IMR-90 (cell line): Measurements from ENCODE around the gene CDC45. TPM values are rescaled to one million over a fixed set of nuclear protein-coding genes. Genes with fewer than 3 reads are reported as not detected.

Experiments used
- ATAC-seq: fragments of 200-7000 bp; cut with Tn5 transposase; 2 replicates; pipeline ENCODE4 v1.9.1; 2020; ENCODE audit warnings: low read depth, mild to moderate bottlenecking, moderate library complexity
- BruUV-seq: library from RNA; stranded (reverse); fragments of 400-500 nt; replicated peaks from 2 replicates; lab custom pipeline; 2021; lab: Mats Ljungman, UMichigan
- CTCF ChIA-PET: fragments of 300-600 bp; formaldehyde crosslinking; extraction: SDS; loops from one replicate; lab custom pipeline; 2021; ENCODE audit warnings: antibody characterized with exemption; lab: Yijun Ruan, JAX
- POLR2A ChIA-PET: fragments of 300-600 bp; sonication (Branson Sonifier 250); formaldehyde crosslinking; loops from one replicate; lab custom pipeline; 2022; ENCODE audit warnings: antibody characterized with exemption; ENCODE audit not compliant: unreplicated experiment; lab: Charles Lee
- DNase-seq: peaks from one replicate; pipeline ENCODE4 v3.0.0; 2013
- H2AFZ ChIP-seq: replicated peaks from 2 replicates; pipeline ENCODE3; 2013; ENCODE audit warnings: low read length, mild to moderate bottlenecking; ENCODE audit not compliant: poor library complexity
- H2AK5ac ChIP-seq: 2 replicates; pipeline ENCODE4 v1.6.1; 2013; ENCODE audit warnings: low read depth, low read length, inconsistent platforms
- H2AK9ac ChIP-seq: replicated peaks from 2 replicates; pipeline ENCODE3; 2013; ENCODE audit warnings: mild to moderate bottlenecking, low read depth, low read length, moderate library complexity; ENCODE audit not compliant: poor library complexity
- H2BK120ac ChIP-seq: 2 replicates; pipeline ENCODE4 v1.6.1; 2013; ENCODE audit warnings: low read depth, low read length, inconsistent platforms
- H2BK15ac ChIP-seq: 3 replicates; pipeline ENCODE4 v1.6.1; 2013; ENCODE audit warnings: low read depth, low read length, inconsistent platforms
- H2BK20ac ChIP-seq: 2 replicates; pipeline ENCODE4 v1.6.1; 2013; ENCODE audit warnings: low read depth, mild to moderate bottlenecking, inconsistent platforms, low read length, moderate library complexity
- H2BK5ac ChIP-seq: 2 replicates; pipeline ENCODE4 v1.6.1; 2013; ENCODE audit warnings: mild to moderate bottlenecking, low read depth, low read length, inconsistent platforms; ENCODE audit not compliant: poor library complexity, severe bottlenecking
- H3K14ac ChIP-seq: replicated peaks from 2 replicates; pipeline ENCODE4 v1.6.1; 2013; ENCODE audit warnings: low read depth, low read length, inconsistent platforms
- H3K18ac ChIP-seq: 2 replicates; pipeline ENCODE4 v1.6.1; 2013; ENCODE audit warnings: low read depth, low read length, control low read depth
- H3K23ac ChIP-seq: 2 replicates; pipeline ENCODE4 v1.6.1; 2013; ENCODE audit warnings: low read depth, low read length, inconsistent platforms
- H3K27ac ChIP-seq: 2 replicates; pipeline ENCODE4 v1.5.1; 2013; ENCODE audit warnings: mild to moderate bottlenecking, control low read depth, low read length; ENCODE audit not compliant: insufficient read depth
- H3K27me3 ChIP-seq: 2 replicates; pipeline ENCODE4 v1.6.1; 2013; ENCODE audit warnings: low read length; ENCODE audit not compliant: control insufficient read depth, insufficient read depth
- H3K36me3 ChIP-seq: 2 replicates; pipeline ENCODE4 v1.6.1; 2013; ENCODE audit warnings: low read length, mixed read lengths; ENCODE audit not compliant: control insufficient read depth, insufficient read depth
- H3K4ac ChIP-seq: 2 replicates; pipeline ENCODE4 v1.6.1; 2013; ENCODE audit warnings: low read depth, low read length, inconsistent platforms
- H3K4me1 ChIP-seq: 2 replicates; pipeline ENCODE4 v1.6.1; 2013; ENCODE audit warnings: low read length, mixed read lengths; ENCODE audit not compliant: control insufficient read depth, insufficient read depth
- H3K4me2 ChIP-seq: 2 replicates; pipeline ENCODE4 v1.6.1; 2013; ENCODE audit warnings: low read depth, mild to moderate bottlenecking, control low read depth, low read length, moderate library complexity
- H3K4me3 ChIP-seq: 2 replicates; pipeline ENCODE4 v1.5.1; 2013; ENCODE audit warnings: low read depth, mild to moderate bottlenecking, control low read depth, low read length, moderate library complexity; ENCODE audit not compliant: insufficient read depth
- H3K56ac ChIP-seq: 2 replicates; pipeline ENCODE4 v1.6.1; 2013; ENCODE audit warnings: low read length, inconsistent platforms; ENCODE audit not compliant: insufficient read depth; ENCODE audit errors: extremely low read depth
- H3K79me1 ChIP-seq, 2 experiments: 2 replicates each; pipeline ENCODE4 v1.6.1; 2013; ENCODE audit warnings: low read length in 2 of 2, inconsistent platforms in 1 of 2, low read depth in 1 of 2
- H3K9ac ChIP-seq: 2 replicates; pipeline ENCODE4 v1.6.1; 2013; ENCODE audit warnings: low read depth, low read length, control low read depth
- H3K9me1 ChIP-seq: 2 replicates; pipeline ENCODE4 v1.6.1; 2013; ENCODE audit warnings: low read length, inconsistent platforms; ENCODE audit not compliant: insufficient read depth
- H3K9me3 ChIP-seq: 2 replicates; pipeline ENCODE4 v1.6.1; 2013; ENCODE audit warnings: low read length; ENCODE audit not compliant: control insufficient read depth, insufficient read depth
- H4K20me1 ChIP-seq: 2 replicates; pipeline ENCODE4 v1.6.1; 2013; ENCODE audit warnings: low read length, inconsistent platforms; ENCODE audit not compliant: insufficient read depth
- H4K5ac ChIP-seq: 2 replicates; pipeline ENCODE4 v1.6.1; 2013; ENCODE audit warnings: mild to moderate bottlenecking, low read depth, low read length, control low read depth
- H4K8ac ChIP-seq, 2 experiments: 2 replicates each; pipeline ENCODE4 v1.6.1; 2013; ENCODE audit warnings: low read depth in 2 of 2, low read length in 2 of 2, control low read depth in 1 of 2, inconsistent platforms in 1 of 2
- H4K91ac ChIP-seq: 2 replicates; pipeline ENCODE4 v1.6.1; 2013; ENCODE audit warnings: low read depth, low read length, inconsistent platforms; ENCODE audit not compliant: insufficient read depth
- BHLHE40 ChIP-seq: fragments of 150-350 bp; IDR thresholded peaks from 2 replicates; pipeline ENCODE4 v1.6.1; 2016; ENCODE audit warnings: mild to moderate bottlenecking, low read depth, low read length
- CEBPB ChIP-seq: IDR thresholded peaks from 2 replicates; pipeline ENCODE4 v1.6.1; 2012; ENCODE audit warnings: low read depth, low read length, improper control_type of control experiment
- CHD1 ChIP-seq: IDR thresholded peaks from 2 replicates; pipeline ENCODE4 v1.6.1; 2012; ENCODE audit warnings: low read depth, low read length, improper control_type of control experiment
- CTCF ChIP-seq: conservative IDR thresholded peaks from 2 replicates; pipeline ENCODE4 v1.5.1; 2012; ENCODE audit warnings: mild to moderate bottlenecking, low read depth, low read length, improper control_type of control experiment
- ELK1 ChIP-seq: fragments of 150-350 bp; IDR thresholded peaks from 2 replicates; pipeline ENCODE4 v1.6.1; 2016; ENCODE audit warnings: low read depth, mild to moderate bottlenecking, low read length, moderate library complexity, borderline replicate concordance
- MAFK ChIP-seq: IDR thresholded peaks from 2 replicates; pipeline ENCODE4 v1.6.1; 2012; ENCODE audit warnings: low read depth, low read length, improper control_type of control experiment
- MAZ ChIP-seq: IDR thresholded peaks from 2 replicates; pipeline ENCODE4 v1.6.1; 2012; ENCODE audit warnings: low read depth, mild to moderate bottlenecking, low read length, improper control_type of control experiment, moderate library complexity, borderline replicate concordance
- MXI1 ChIP-seq: IDR thresholded peaks from 2 replicates; pipeline ENCODE4 v1.6.1; 2012; ENCODE audit warnings: low read depth, mild to moderate bottlenecking, low read length, moderate library complexity, borderline replicate concordance
- NFE2L2 ChIP-seq: fragments of 150-350 bp; IDR thresholded peaks from 2 replicates; pipeline ENCODE4 v1.6.1; 2016; ENCODE audit warnings: low read depth, mild to moderate bottlenecking, low read length
- POLR2A ChIP-seq: IDR thresholded peaks from 2 replicates; pipeline ENCODE4 v1.6.1; 2012; ENCODE audit warnings: mild to moderate bottlenecking, low read depth, low read length
- RCOR1 ChIP-seq: IDR thresholded peaks from 2 replicates; pipeline ENCODE4 v1.6.1; 2012; ENCODE audit warnings: mild to moderate bottlenecking, low read length, improper control_type of control experiment; ENCODE audit not compliant: insufficient replicate concordance
- RFX5 ChIP-seq: IDR thresholded peaks from 2 replicates; pipeline ENCODE4 v1.8.0; 2012; ENCODE audit warnings: low read depth, mild to moderate bottlenecking, low read length, moderate library complexity
- SMC3 ChIP-seq: fragments of 150-350 bp; IDR thresholded peaks from 2 replicates; pipeline ENCODE4 v1.6.1; 2016; ENCODE audit warnings: low read depth, mild to moderate bottlenecking, antibody characterized with exemption, low read length, moderate library complexity
- USF2 ChIP-seq: fragments of 150-350 bp; IDR thresholded peaks from 2 replicates; pipeline ENCODE4 v1.6.1; 2017; ENCODE audit warnings: mild to moderate bottlenecking, antibody characterized with exemption, low read length, low read depth
- WGBS, 2 experiments: methylation state at CpG; one replicate each; pipeline versions ENCODE4 v1.1.5 to v1.1.7; 2013; ENCODE audit warnings: missing lambda C conversion rate in 2 of 2; ENCODE audit not compliant: insufficient read length in 1 of 2; ENCODE audit errors: extremely low coverage in 2 of 2; 5-methylcytosine and 5-hydroxymethylcytosine counted together
- dilution Hi-C: fragments of 300-500 bp; cut with HindIII; formaldehyde crosslinking; loops from one replicate; pipeline ENCODE4 v1.14.3; 2018; ENCODE audit warnings: low sequenced_read_pairs; ENCODE audit not compliant: unreplicated experiment
- in situ Hi-C: fragments of 300-500 bp; cut with MboI; formaldehyde crosslinking; loops from 3 replicates; pipeline ENCODE4 v1.14.3; 2019; ENCODE audit warnings: low sequenced_read_pairs, inconsistent platforms, mixed read lengths
- intact Hi-C: fragments of 100-400 bp; cut with micrococcal nuclease; formaldehyde crosslinking; loops from 2 replicates; pipeline ENCODE4 v1.10.0; 2022
- polyA plus RNA-seq, 3 experiments: library from polyadenylated mRNA; depleted of rRNA; stranded (reverse); fragments of >200 nt; gene quantifications; 2 replicates each; pipeline ENCODE4 v1.2.3, GENCODE V29; 2012; ENCODE audit warnings: low replicate concordance in 1 of 3
- total RNA-seq: library from RNA; depleted of rRNA; stranded (reverse); fragments of >200 nt; gene quantifications from 2 replicates; pipeline ENCODE4 v1.2.3, GENCODE V29; 2012

CDC45 gene
- total and polyA plus RNA-seq, 2 of the 4 experiments (the other 2 are of a cell fraction): 22.7 to 44.6 TPM

DNA sequence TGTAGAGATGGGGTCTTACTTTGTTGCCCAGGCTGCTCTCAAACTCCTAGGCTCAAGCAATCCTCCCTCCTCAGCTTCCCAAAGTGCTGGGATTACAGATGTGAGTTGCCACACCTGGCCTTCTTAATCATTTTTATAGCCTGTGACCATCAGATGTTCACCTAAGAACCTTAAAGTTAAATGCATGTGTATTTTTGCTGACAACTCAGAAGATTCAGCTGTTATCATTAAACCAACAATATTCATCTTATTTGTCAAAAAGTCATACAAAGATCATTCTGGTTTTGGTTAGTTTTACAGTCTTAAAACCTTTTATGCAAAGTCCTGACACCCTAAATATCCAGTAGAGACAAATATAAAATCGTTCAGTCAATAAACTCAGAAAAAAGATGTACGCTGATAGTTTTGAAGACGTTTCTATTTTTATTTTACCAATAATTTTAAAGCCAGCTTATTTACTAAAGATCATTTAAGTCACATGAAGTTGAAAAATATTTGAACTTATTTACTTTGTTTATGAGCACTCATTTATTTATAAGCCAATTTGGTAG lies 22.3 kb downstream of the CDC45 start:
- Histone ChIP-seq H4K5ac (no peak overlapping the region), H3K4me2 (no peak overlapping the region), H3K14ac (no peak overlapping the region), H3K4me1 (peaks cover 3% of the 10 kb centered on the region), H3K9me3 (no peaks in the 10 kb centered on the region), H3K23ac (no peak overlapping the region), H4K91ac (no peak overlapping the region), H4K20me1 (no peaks in the 10 kb centered on the region), H3K9ac (no peak overlapping the region), H3K4me3 (no peak overlapping the region), H3K36me3 (peaks cover 5% of the 10 kb centered on the region; the same call in 1 of the 2 replicates), H2AK9ac (no peak overlapping the region), H3K56ac (no peak overlapping the region), H2BK5ac (no peak overlapping the region), H2AFZ (no peak overlapping the region), H2BK120ac (no peak overlapping the region), H3K79me1 (no peaks in the 10 kb centered on the region), H4K8ac (no peak overlapping the region), H3K9me1 (no peaks in the 10 kb centered on the region), H3K18ac (no peak overlapping the region), H3K4ac (no peak overlapping the region), H2AK5ac (no peak overlapping the region), H3K27me3 (no peaks in the 10 kb centered on the region), H2BK15ac (no peak overlapping the region), H2BK20ac (no peak overlapping the region), H3K27ac (no peak overlapping the region)
- DNase-seq (no peak), ATAC-seq (no peak)
- WGBS, 2 experiments: no CpG with 5 or more reads among the region's 3 CpGs
- in situ Hi-C loops: no loop called here
- dilution Hi-C loops: no loop called here
- ChIA-PET CTCF (no interaction called here), POLR2A (no interaction called here)
- BruUV-seq: no TSS peak
- no peak for TF ChIP-seq MAZ
- TF ChIP-seq NFE2L2: no peak
- TF ChIP-seq SMC3: no peak
- TF ChIP-seq BHLHE40: no peak
- no peak for TF ChIP-seq CHD1
- TF ChIP-seq CEBPB: no peak
- no peak for TF ChIP-seq MXI1
- TF ChIP-seq MAFK: no peak
- no peak for TF ChIP-seq POLR2A
- no peak for TF ChIP-seq ELK1
- TF ChIP-seq CTCF: no peak
- TF ChIP-seq RCOR1: no peak
- TF ChIP-seq USF2: no peak
- TF ChIP-seq RFX5: no peak
- intact Hi-C loops: no loop called here
